Measurements from ENCODE around the gene STX3.

- TF ChIP-seq, protein P1, sequence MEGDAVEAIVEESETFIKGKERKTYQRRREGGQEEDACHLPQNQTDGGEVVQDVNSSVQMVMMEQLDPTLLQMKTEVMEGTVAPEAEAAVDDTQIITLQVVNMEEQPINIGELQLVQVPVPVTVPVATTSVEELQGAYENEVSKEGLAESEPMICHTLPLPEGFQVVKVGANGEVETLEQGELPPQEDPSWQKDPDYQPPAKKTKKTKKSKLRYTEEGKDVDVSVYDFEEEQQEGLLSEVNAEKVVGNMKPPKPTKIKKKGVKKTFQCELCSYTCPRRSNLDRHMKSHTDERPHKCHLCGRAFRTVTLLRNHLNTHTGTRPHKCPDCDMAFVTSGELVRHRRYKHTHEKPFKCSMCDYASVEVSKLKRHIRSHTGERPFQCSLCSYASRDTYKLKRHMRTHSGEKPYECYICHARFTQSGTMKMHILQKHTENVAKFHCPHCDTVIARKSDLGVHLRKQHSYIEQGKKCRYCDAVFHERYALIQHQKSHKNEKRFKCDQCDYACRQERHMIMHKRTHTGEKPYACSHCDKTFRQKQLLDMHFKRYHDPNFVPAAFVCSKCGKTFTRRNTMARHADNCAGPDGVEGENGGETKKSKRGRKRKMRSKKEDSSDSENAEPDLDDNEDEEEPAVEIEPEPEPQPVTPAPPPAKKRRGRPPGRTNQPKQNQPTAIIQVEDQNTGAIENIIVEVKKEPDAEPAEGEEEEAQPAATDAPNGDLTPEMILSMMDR (conservative IDR thresholded peaks at IDR 0.05; ENCODE audit: low read length) = no peak
- TF ChIP-seq EZH2phosphoT487 (IDR thresholded peaks at IDR 0.05; ENCODE audit: borderline replicate concordance) = no peak
Measured at GRCh38 chr11:59787816-59788215, 32.6 kb downstream of the STX3 start.
